Natural killer cell treated with Interleukin-12 subunit alpha and Interleukin-12 subunit beta and Interleukin-15 and Interleukin-18, amount 100 ng/mL, for 72 hours (primary cell): ENCODE measurements around the gene SORCS2. TPM values are rescaled to one million over a fixed set of nuclear protein-coding genes. Genes with fewer than 3 reads are reported as not detected.
A peak's percentile ranks its signal among the peaks of the same experiment; 100 is the strongest.

Experiments used
- ATAC-seq, 2 donors: fragments of 150-1000 bp; cut with Tn5 transposase in 1 of 2; sonication (Bioruptor Pico), chemical (Tn5 transposase) in 1 of 2; 2 replicates each; pipeline ENCODE4 v1.10.0; 2021
- DNase-seq: peaks from one replicate; pipeline ENCODE4 v3.0.0; 2022; ENCODE audit warnings: low spot score
- H3K27ac Mint-ChIP-seq, 2 donors: 1 replicate in 1 of 2; 2 replicates in 1 of 2; pipeline ENCODE4 v1.8.0; 2022; ENCODE audit warnings: mixed read lengths in 2 of 2, mild to moderate bottlenecking in 1 of 2, moderate library complexity in 1 of 2
- H3K27me3 Mint-ChIP-seq, 2 donors: 1 replicate in 1 of 2; 2 replicates in 1 of 2; pipeline ENCODE4 v1.8.0; 2022; ENCODE audit warnings: mixed read lengths in 2 of 2
- H3K36me3 Mint-ChIP-seq: one replicate; pipeline ENCODE4 v1.8.0; 2022; ENCODE audit warnings: mixed read lengths
- H3K4me1 Mint-ChIP-seq, 2 donors: 1 replicate in 1 of 2; 2 replicates in 1 of 2; pipeline ENCODE4 v1.8.0; 2022; ENCODE audit warnings: low read depth in 2 of 2, mixed read lengths in 2 of 2, mild to moderate bottlenecking in 1 of 2
- H3K4me3 Mint-ChIP-seq: one replicate; pipeline ENCODE4 v1.8.0; 2022; ENCODE audit warnings: mixed read lengths
- H3K9me3 Mint-ChIP-seq: 2 replicates; pipeline ENCODE4 v1.8.0; 2022; ENCODE audit warnings: mixed read lengths
- total RNA-seq, 2 donors: library from RNA; stranded (reverse); gene quantifications; one replicate each; pipeline ENCODE4 v1.2.3, GENCODE V29; 2022

The SORCS2 gene
- total RNA-seq, 2 donors from 2014 or later, result 0.17 to 0.21 TPM

DNA sequence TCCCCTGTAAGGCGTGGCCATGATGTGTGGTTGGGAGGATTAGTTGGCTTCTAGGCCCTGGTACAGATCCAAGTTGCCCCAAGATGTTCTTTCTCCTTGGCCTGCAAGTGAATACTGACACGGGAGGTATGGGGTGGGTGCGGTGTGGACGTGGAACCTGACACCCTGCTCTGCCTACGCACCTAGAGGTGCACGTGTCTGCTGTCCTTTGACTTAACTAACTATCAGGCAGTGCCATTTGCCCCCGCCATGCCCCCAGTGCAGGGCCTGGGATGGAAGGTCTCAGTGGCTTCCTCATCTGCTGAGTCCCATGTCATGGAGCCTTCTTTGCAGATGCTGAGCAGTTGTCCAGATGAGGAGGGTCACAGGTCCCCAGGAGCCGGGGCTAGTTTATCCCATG, 151.6 kb downstream of the SORCS2 start:
- Mint-ChIP-seq H3K4me3 (no peak overlapping the region), H3K9me3 (peaks cover 7% of the 10 kb centered on the region), H3K27me3 (peaks cover 9 to 12% of the 10 kb centered on the region in 2 donors), H3K4me1 (no peaks in the 10 kb centered on the region), H3K36me3 (peaks cover 6% of the 10 kb centered on the region), H3K27ac (no peak overlapping the region)
- DNase-seq (no peak), ATAC-seq (no peak)

DNA sequence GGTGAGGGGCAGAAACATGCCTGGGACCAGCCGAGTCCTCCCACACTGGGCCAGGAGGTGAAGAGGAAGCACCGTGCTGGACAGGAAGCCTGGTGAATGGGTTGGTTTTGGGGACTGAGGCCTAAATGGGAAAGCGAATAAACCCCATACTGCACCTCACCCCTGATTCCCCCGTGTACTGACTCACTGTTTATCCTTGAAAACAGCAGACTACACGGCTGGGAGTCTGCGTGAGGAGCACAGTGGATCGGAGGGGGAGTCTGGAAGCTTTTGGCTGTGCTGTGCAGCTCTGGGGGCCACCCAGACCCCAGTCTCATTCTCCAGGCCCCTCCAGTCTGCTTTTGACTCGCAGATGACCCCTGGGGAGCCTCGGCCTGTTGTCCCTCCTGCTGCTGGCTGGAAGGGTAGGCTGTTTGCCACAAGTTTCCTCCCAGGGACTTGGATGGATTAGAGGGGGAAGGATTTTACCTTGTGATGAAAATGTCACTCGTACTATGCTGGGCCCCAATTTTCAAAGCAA, 152.4 kb downstream of the SORCS2 start:
- H3K36me3 Mint-ChIP-seq, result peaks cover 6% of the 10 kb centered on the region
- DNase-seq, result no peak
- H3K27ac Mint-ChIP-seq, result no peak overlapping the region
- no peak for ATAC-seq
- peaks cover 7% of the 10 kb centered on the region for H3K9me3 Mint-ChIP-seq
- no peak overlapping the region for H3K4me3 Mint-ChIP-seq
- H3K27me3 Mint-ChIP-seq, result peaks cover 9 to 12% of the 10 kb centered on the region in 2 donors
- H3K4me1 Mint-ChIP-seq, result no peaks in the 10 kb centered on the region

DNA sequence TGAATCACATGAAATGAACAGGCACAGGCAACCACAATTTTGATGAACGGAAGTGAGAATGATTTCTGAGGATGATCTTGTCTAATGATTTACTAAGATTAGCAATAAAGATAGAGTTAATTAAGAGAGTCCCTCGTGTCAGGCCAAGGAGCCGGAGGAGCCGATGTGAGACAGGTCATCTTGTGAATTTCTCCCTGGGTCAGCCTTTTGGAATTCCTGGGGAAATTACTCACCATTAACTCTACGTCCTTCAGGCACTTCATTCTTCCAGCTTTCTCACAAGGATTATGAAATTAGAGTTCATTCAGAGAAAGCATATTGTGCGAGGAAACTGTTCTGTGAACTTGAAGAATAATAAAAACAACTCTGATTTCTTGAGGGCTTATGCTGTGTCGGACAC, 155.6 kb downstream of the SORCS2 start:
- H3K4me3 Mint-ChIP-seq, result no peak overlapping the region
- H3K27ac Mint-ChIP-seq, result no peak overlapping the region
- H3K36me3 Mint-ChIP-seq, result peaks cover 6% of the 10 kb centered on the region
- no peak for ATAC-seq
- H3K4me1 Mint-ChIP-seq, result no peaks in the 10 kb centered on the region
- H3K27me3 Mint-ChIP-seq, result peaks cover 23 to 29% of the 10 kb centered on the region in 2 donors
- peaks cover 7% of the 10 kb centered on the region for H3K9me3 Mint-ChIP-seq
- DNase-seq, result no peak

DNA sequence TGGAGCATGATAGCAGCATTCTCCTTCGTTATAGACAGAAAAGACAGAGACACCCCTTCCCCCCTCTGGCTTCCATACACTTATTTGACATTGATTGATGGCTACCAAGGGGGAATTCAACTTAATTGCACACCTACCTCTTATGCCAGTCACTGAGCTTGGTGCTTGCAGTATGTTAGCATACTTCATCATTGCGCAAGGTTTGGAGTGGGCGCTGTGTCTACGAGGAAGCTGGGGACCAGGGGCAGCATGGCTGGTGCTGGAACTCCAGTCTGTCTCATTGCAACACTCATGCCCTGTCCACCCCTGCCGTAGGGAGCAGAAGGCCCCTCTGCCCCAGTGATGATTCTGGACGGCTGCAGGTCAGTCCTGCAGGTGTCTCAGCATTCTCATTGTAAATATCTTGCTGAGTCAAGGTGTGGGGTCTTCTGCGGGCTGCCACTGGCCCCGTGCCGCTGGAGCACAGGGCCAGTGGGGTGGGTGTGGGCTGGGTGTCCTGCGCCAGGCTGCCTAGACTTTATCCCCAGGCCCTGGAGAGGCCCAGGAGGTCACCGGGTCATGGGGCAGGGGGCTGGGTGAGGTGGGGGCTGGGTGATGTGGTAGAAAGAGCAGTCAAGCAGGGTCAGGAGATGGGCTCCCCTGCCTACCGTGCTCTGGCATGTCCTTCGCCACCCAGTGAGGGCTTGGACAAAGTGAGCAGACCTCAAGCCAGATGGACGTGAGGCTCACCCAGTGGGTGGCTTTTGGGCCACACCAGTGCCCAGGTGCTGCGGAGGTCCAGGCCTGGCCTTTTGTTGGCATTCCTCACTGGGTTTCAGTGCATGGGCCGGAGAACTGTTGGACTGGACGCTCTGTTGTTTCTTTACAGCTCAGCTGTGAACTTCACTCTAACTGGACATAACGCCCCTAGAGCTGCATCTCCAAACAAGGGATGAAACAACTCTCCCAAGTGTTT, 156.9 kb downstream of the SORCS2 start:
- H3K27me3 Mint-ChIP-seq, result peaks cover 23 to 29% of the 10 kb centered on the region in 2 donors
- H3K4me3 Mint-ChIP-seq, result no peak overlapping the region
- H3K27ac Mint-ChIP-seq, result no peak overlapping the region
- ATAC-seq (no peak), DNase-seq (no peak)
- peaks cover 7% of the 10 kb centered on the region for H3K9me3 Mint-ChIP-seq
- no peaks in the 10 kb centered on the region for H3K4me1 Mint-ChIP-seq
- peaks cover 6% of the 10 kb centered on the region for H3K36me3 Mint-ChIP-seq

DNA sequence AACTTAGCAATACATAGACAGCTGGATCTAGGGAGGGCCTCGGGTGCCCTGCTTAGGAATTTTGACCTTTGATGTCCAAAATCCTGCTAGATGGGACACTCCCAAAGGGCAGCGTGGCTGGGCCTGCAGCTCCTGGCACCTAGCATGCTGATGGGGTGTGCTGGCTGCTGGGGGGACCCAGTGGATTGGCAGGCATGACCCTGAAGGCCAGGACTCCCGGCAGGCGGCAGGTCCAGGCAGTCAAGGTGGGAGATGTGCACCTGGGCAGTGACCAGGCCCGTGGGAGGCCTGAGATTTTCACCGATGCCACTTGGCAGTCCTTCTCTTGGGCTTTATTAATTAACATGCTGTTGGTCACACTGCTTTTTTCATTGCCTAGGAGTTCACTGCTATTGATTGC, 158.1 kb downstream of the SORCS2 start:
- Mint-ChIP-seq H3K4me3 (no peak overlapping the region), H3K27ac (no peak overlapping the region), H3K4me1 (no peaks in the 10 kb centered on the region), H3K9me3 (peaks cover 7% of the 10 kb centered on the region), H3K36me3 (peaks cover 6% of the 10 kb centered on the region), H3K27me3 (peaks cover 23 to 29% of the 10 kb centered on the region in 2 donors)
- ATAC-seq (no peak), DNase-seq (no peak)

DNA sequence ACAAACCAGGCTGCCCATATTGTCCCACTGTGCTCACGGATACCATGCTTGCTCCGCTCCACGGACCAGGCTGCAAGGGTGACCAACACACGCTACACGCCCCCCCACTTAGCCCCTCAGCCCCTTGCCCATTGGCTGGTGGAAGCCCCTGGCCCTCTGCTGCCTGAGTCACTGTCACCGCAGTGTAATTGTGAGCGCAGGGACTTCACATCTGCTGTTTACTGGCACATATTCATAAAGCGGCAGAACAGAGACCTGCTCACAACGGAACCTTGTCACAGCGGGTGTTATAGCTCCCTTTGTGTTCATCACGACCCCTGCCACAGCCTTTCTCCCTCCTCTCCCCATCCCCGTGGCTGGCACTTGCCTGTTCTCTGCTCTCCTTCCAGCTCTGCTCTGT, 158.7 kb downstream of the SORCS2 start:
- H3K27me3 Mint-ChIP-seq, result peaks cover 18 to 23% of the 10 kb centered on the region in 2 donors

DNA sequence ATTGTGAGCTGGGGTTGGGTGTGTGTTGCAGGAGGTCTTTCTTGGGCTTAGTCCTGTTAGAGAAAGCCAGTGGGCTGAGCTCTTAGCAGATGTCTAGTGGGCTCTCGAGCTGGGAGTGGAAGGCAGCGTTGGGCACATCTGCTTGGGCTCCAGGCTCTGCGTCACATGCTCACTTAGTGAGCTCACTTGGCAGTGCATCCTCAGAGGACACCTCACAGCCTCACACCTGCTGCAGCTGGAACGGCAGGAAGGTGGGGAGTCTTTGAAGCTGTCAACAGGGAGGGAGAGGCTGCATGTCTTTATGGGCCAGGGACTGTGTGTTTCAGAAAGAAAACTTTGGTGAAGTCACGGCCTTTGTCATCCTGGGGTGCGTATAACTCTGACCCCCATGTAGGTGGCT, 160.1 kb downstream of the SORCS2 start:
- Mint-ChIP-seq H3K4me1 (no peaks in the 10 kb centered on the region), H3K4me3 (no peak overlapping the region), H3K27ac (no peak overlapping the region), H3K27me3 (peaks cover 15 to 20% of the 10 kb centered on the region in 2 donors), H3K36me3 (no peaks in the 10 kb centered on the region), H3K9me3 (no peaks in the 10 kb centered on the region)
- no peak for ATAC-seq
- DNase-seq, result no peak

More for the DNA sequence above, 158.7 kb downstream of the SORCS2 start:
- Mint-ChIP-seq H3K36me3 (peaks cover 2% of the 10 kb centered on the region), H3K9me3 (peaks cover 3% of the 10 kb centered on the region), H3K4me1 (no peaks in the 10 kb centered on the region), H3K27ac (no peak overlapping the region), H3K4me3 (no peak overlapping the region)
- no peak for ATAC-seq
- DNase-seq, result no peak

DNA sequence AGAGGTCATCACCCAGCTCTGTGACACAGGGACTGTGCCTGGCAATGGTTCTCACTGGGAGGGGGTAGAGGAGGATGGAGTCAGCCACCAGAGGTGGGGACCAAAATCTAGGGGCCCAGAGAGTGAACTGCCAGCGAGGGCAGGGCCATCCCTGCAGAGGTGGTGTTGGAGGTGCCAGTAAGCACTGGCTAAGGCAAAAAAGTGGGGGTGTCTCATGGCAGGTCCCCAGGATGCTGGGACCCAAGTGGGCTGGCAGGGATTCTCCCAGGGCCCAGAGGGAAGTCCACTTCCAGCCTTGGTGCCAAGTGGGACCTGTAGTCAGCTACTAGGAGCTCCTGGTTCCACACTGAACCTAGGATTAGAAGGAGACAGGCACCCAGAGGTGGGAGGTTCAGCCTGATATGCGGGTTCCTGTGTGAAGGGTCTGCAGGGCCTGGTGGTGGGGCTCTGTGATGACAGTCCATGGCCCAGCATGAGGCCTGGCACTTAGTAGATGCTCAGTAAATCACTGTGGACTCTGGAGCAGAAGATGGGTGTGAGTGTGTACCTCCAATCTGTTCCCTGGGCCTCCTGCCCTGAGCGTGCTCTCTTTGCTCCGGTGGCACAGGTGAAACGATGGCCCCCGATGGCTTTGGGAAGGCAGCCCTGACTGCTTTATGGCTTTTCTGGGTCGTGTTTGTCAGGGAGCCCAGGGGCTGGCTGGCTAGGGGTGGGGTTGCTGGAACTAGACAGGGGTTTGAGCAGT, 160.9 kb downstream of the SORCS2 start:
- no peak overlapping the region for H3K27ac Mint-ChIP-seq
- no peaks in the 10 kb centered on the region for H3K36me3 Mint-ChIP-seq
- ATAC-seq (no peak), DNase-seq (no peak)
- H3K27me3 Mint-ChIP-seq, result peaks cover 11 to 20% of the 10 kb centered on the region in 2 donors
- no peaks in the 10 kb centered on the region for H3K9me3 Mint-ChIP-seq
- H3K4me3 Mint-ChIP-seq, result no peak overlapping the region
- H3K4me1 Mint-ChIP-seq, result no peaks in the 10 kb centered on the region

DNA sequence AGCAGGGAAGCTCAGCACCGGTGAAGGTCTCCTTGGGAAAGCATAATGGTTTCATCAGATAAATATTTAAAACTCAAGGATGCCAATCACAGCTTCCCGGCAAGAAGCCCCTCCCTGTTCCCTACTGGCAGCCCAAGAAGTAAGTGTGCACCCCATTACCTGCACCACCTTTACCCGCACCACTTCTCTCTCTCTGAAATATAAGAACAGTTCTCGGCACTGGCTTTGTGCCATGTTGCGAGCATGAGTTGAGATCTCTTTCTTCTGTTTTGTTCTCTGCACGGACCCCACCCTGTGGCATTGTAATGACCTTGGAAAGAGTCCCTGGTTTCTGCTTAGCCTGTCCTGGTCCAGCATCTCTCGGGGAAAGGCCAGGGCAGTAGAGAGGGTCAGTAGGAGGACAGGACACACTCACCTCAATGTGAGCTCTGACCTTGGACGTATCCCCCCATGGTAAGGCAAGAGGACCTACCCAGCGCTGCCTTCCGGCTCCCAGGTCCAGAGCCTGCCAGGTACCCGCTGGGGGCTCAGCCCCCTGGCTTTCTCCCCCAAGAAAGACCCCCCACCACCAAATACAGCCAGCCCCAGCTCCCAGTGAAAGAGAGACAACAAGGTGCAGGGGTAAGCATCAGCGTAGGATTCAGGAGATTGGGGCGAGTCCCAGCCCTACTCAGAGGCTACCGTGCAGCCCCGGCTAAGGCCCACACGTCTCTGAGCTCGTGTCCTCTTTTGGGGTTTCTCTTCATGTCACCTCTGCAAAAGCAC, 161.7 kb downstream of the SORCS2 start:
- H3K27me3 Mint-ChIP-seq, result peaks cover 11 to 20% of the 10 kb centered on the region in 2 donors
- no peaks in the 10 kb centered on the region for H3K9me3 Mint-ChIP-seq
- H3K27ac Mint-ChIP-seq, result no peak overlapping the region
- no peaks in the 10 kb centered on the region for H3K36me3 Mint-ChIP-seq
- H3K4me3 Mint-ChIP-seq, result no peak overlapping the region
- peak in 1 of 2 donors; percentile 26 for ATAC-seq
- DNase-seq, result no peak
- no peaks in the 10 kb centered on the region for H3K4me1 Mint-ChIP-seq

DNA sequence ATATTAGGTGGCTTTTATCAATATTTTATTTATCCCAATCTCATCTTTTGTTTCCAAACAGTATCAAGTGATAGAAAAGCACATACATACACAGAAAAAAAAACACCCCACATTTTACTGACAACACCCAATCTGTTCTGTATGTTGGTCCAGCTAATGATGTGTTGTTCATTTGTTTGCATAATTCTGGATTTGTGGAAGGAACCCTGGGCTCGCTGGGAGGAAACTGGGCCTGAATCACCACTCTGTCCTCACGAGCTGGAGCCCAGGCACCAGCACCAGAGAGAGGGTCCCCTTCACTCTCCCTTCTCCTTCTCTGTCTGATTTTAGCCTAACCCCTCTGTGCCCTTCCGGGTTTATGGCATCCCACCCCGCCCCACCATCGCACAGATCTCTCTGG, 162.6 kb downstream of the SORCS2 start:
- DNase-seq, result no peak
- no peak overlapping the region for H3K4me3 Mint-ChIP-seq
- ATAC-seq, result no peak
- no peaks in the 10 kb centered on the region for H3K36me3 Mint-ChIP-seq
- no peaks in the 10 kb centered on the region for H3K9me3 Mint-ChIP-seq
- H3K27ac Mint-ChIP-seq, result no peak overlapping the region
- H3K27me3 Mint-ChIP-seq, result peaks cover 11 to 20% of the 10 kb centered on the region in 2 donors
- no peaks in the 10 kb centered on the region for H3K4me1 Mint-ChIP-seq

DNA sequence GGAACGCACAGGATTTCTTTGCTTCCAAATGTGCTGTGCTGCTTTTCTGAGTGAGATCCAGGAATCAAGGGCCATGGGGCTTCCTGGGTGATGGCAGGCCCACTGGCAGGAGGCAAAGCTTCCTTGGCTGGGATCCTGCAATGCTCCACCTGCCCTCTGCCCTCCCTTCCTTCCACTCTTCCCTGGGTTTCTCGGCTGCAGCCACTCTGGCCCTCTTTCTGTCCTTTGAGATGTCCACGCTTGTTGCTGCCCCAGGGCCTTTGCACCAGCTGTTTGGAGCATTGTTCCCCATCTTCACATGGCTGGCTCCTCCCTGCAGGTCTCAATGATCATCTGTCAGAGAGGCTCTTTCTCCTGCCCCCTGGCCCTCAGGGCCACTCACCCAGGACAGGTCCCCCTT, 163.5 kb downstream of the SORCS2 start:
- Mint-ChIP-seq H3K27me3 (peaks cover 11 to 20% of the 10 kb centered on the region in 2 donors), H3K27ac (no peak overlapping the region), H3K36me3 (no peaks in the 10 kb centered on the region), H3K4me1 (no peaks in the 10 kb centered on the region), H3K4me3 (no peak overlapping the region), H3K9me3 (no peaks in the 10 kb centered on the region)
- no peak for DNase-seq
- no peak for ATAC-seq

DNA sequence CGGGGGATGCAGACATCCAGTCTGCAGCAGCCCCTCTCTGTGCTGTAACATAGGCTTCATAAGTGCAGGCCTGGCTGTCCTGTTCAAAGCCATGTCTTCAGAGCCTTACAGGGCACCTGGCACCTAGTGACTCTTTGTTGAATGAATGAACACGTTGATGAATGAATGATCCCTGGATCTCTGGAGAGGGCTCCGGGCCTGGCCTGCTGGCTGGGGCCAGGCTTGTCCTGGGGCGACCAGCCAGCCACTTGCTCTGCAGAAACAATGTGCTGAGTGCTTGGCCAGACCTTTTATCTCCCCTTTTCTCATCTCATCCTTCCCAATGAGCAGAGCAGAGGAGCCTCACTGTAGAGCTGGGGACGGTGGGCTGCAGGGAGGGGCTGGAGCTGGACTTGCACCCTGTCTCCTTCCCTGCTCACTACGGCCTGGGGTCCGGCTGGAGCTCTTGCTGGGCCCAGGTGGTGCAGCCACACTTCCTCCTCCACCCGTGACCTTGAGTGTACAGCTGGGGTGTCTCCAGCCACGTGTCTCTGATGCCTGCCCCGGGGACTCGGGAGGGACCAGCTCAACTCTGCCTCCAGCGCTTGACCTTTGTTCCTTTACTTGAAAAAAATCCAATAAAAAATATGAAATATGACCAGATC, 164.5 kb downstream of the SORCS2 start:
- no peak for ATAC-seq
- H3K27ac Mint-ChIP-seq, result no peak overlapping the region
- no peaks in the 10 kb centered on the region for H3K36me3 Mint-ChIP-seq

DNA sequence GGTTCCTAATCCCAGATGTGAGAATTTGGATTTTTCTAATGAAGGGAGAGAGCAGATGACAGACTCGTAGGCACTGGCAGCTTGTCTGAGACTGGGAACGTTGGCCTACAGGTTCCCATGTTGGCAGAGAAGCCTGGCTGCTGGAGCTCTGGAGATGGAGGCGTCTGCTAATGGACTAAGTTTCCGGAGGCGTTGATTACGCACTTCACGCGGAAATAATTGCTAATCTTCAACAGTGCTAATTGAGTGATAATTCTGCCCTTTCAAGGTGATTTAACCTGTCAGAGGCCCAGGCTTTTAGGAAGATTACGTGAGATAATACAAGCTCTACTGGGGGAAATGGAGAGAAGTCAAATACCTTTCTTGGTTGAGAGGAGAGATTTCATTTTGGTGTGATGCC, 165.0 kb downstream of the SORCS2 start:
- Mint-ChIP-seq H3K4me3 (no peak overlapping the region), H3K27me3 (peaks cover 2 to 6% of the 10 kb centered on the region in 2 donors), H3K36me3 (no peaks in the 10 kb centered on the region), H3K27ac (no peak overlapping the region), H3K4me1 (no peaks in the 10 kb centered on the region), H3K9me3 (no peaks in the 10 kb centered on the region)
- DNase-seq (no peak), ATAC-seq (no peak)

More for the DNA sequence above, 164.5 kb downstream of the SORCS2 start:
- no peak for DNase-seq
- H3K4me3 Mint-ChIP-seq, result no peak overlapping the region
- H3K27me3 Mint-ChIP-seq, result peaks cover 5 to 11% of the 10 kb centered on the region in 2 donors
- no peaks in the 10 kb centered on the region for H3K9me3 Mint-ChIP-seq
- H3K4me1 Mint-ChIP-seq, result no peaks in the 10 kb centered on the region
